Epithelial cell of prostate (primary cell): Measurements from ENCODE around the gene RMP24.
"Not testable (repeated sequence)": the region's sequence is repeated elsewhere in the genome, so short reads cannot be mapped to it uniquely, and the experiment has no call there.

Source experiments
- DNase-seq: peaks from one replicate; pipeline ENCODE4 v3.0.0-alpha.2; 2011; ENCODE audit warnings: low read depth, low spot score
- H3K27ac ChIP-seq: fragments of 450-650 bp; 2 replicates; pipeline ENCODE4 v1.5.1; 2017; ENCODE audit warnings: mild to moderate bottlenecking

RMP24 gene

DNA sequence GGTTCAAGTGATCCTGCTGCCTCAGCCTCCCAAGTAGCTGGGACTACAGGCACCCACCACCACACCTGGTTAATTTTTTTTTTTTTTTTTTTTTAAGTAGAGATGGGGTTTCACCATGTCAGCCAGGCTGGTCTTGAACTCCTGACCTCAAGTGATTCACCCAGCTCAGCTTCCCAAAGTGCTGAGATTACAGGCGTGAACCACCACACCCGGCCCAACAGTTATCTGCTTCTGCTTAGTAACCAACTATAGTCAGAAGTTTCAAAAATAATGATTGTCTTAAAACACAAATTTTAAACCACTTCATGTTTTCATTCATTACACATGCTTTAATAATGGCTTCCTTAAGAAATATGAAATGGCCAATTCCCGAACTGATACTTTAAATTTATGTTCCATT lies 51.8 kb downstream of the RMP24 start:
- DNase-seq, H3K27ac ChIP-seq: not testable (repeated sequence)

DNA sequence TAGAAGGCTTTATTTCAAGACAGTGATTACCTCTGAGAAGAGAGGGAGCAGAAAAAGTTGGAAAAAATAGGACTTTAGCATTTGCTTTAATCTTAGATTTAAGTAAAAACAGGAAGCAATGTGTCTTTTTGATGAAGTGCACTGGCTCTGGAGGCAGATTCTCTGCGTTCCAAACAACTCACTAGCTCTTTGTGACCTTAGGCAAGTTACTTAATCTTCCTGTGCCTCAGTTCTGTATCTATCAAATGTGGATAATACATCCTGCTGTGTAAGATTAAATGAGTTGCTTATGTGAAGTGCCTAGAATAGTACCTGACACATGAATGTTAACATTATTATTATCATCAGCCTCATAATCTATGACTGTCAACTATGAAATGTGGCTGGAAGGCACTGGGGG lies 52.5 kb downstream of the RMP24 start:
- no peak for DNase-seq
- H3K27ac ChIP-seq = no peak overlapping the region

DNA sequence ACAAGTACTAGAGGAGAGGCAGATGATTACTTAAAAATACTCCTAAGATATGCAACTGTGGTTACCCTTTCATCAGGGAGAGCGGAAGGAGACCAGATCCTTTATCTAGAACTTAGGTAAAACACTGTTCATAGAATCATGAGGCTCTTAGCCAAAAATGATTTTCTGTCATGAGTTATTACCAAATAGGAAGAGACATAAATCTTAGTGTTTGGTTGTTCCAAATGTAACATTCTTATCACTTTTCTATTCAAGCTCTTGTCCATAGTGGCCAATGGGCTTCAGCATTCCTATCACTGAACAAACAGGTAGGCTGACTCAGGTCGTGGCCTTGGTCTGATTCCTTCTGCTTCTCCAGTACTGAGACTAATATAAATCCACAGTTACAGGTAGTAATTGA lies 56.4 kb downstream of the RMP24 start:
- H3K27ac ChIP-seq = no peak overlapping the region

More for the DNA sequence above, 56.4 kb downstream of the RMP24 start:
- no peak for DNase-seq
